Fibroblast of skin of left quadriceps (primary cell): ENCODE results near the gene DNAJC15.
"Not testable (repeated sequence)": the region's sequence is repeated elsewhere in the genome, so short reads cannot be mapped to it uniquely, and the experiment has no call there.

ENCODE experiments used
- DNase-seq, 2 experiments: peaks; one replicate each; pipeline ENCODE4 v3.0.0-alpha.2; 2013; ENCODE audit warnings: low read depth in 2 of 2

Gene DNAJC15

GRCh38 chr13:43023289-43023963, at the start of gene DNAJC15:
Gene DNAJC15, plus strand, starts transcription at chr13:43023586. Its CDS starts 41 bp downstream, at chr13:43023627.
- peak; percentile 64 to 69 for DNase-seq

DNA sequence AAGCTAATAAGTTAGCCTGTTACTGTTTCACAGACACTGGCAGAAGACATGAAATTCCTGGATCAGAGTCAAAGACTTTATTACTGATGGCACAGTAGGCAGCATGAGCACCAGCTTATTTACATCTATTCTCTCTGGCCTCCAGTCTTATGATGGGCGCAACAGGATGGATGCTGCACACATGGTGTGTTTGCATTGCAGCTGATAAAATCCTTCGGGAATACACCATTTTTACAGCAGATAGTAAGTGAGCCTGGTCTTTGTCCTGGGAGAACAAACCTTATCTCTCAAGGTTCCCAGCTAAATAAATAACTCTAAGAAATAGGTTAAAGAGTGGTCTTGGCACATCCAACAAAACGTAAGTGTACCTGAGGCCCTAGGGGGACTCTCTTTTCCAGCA, 47.3 kb upstream of the DNAJC15 start:
- DNase-seq, result no peak

- DNase-seq, result no peak
Observed at GRCh38 chr13:42977219-42977659, 46.1 kb upstream of the DNAJC15 start.

DNA sequence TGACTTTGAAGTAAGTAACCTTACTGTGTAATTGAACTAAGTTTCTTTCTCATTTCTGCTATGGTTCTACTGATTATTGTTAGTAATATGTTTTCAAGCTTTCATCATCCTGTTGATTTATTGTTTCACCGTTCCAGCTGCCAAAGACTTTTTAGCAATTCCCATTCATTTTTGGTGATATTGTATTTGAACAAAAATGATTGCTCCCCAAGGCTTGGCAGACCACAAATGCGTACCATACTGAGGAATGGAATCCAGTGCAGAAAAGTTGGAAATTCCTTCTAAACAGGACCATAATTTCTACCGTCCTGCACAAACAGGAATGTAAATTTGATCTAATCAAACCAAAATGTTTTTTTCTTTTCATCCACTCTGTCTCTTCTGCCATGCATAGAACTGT, 42.1 kb upstream of the DNAJC15 start:
- peak; percentile 94 to 96 for DNase-seq

DNA sequence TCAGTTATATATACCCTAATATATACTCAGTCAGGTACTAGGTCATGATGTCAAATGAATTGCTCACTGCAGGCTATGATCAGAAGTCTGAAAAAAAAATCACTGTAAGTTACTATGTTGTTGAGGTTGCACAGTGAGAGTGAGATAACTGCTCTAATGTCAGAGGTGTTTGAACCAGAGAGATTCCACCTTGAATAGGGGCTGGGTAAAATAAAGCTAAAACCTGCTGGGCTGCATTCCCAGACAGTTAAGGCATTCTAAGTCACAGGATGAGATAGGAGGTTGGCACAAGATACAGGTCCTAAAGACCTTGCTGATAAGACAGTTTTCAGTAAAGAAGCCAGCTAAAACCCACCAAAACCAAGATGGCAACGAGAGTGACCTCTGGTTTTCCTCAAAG, 41.5 kb upstream of the DNAJC15 start:
- no peak for DNase-seq

- DNase-seq, result no peak
Observed at GRCh38 chr13:42984026-42984425, 39.4 kb upstream of the DNAJC15 start.

- no peak for DNase-seq
Observed at GRCh38 chr13:42984691-42985090, 38.7 kb upstream of the DNAJC15 start.

- DNase-seq, result no peak
Observed at GRCh38 chr13:42985312-42986175, 37.8 kb upstream of the DNAJC15 start.

GRCh38 chr13:42986176-42986574, 37.2 kb upstream of the DNAJC15 start:
- DNase-seq, result no peak

DNA sequence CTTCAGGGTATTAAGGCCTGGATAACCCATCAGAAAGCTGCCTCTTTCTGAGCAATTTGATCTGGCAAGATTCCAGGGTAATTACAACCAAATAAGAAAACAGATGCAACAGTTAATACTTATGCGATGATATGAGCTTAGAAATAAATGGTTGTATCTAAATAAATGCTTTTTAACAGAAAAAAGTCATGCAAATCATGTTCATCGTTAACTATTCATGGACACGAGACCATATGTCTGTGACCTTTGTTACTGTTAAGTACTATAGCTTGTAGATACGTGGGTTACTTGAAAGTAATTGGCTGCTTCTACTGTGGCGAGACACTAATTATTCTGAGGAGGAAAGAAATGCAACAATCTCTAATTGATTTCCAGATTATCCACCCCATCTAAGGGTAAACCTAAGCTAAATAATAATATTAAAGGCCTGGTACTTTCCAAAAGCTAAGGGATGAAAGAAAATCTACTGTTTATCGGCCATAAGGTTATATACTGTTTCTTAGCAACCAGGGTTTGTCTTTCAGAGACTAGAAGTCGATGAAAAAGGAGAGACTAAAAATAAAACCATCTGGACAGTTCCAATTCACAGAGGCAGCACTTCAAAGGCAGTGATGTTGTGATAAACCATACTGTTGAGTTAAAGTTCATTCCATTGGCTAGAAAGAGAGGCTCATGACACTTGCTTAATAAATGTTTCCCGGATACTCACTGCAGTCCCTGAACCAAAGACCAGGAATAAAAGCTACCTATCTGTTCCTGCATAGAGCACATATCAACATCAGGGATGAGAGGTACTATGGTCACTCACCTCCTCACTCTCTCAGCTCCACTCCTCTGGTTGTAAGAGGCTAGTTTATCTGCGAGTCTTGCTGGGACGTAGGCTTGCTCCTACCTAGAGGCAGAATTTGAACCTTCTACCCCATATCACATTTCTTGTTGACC, 32.8 kb upstream of the DNAJC15 start:
- no peak for DNase-seq

DNA sequence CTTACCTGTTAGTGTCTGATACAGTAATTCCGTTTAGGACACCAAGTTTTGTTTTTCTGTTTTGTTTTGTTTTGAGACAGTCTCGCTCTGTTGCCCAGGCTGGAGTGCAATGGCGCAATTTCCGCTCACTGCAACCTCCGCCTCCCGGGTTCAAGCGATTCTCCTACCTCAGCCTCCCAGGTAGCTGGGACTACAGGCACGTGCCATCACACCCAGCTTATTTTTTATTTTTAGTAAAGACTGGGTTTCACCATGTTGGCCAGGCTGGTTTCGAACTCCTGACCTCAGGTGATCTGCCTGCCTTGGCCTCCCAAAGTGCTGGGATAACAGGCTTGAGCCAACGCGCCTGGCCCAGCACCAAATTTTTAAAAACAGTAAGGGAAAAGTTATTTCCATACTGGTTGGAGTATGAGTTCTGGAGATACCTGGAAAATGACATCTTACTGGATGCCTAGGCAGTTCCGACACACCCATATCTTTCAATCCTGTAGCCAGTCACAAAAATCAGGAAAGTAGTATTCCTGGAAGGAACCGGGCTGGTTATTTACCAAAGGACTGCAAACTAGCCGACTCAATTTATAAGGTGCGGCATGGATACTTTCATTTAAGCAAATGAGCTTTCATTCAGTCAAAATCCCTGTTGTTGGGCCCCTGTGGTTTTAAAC, 32.0 kb upstream of the DNAJC15 start:
- not testable (repeated sequence) for DNase-seq

DNA sequence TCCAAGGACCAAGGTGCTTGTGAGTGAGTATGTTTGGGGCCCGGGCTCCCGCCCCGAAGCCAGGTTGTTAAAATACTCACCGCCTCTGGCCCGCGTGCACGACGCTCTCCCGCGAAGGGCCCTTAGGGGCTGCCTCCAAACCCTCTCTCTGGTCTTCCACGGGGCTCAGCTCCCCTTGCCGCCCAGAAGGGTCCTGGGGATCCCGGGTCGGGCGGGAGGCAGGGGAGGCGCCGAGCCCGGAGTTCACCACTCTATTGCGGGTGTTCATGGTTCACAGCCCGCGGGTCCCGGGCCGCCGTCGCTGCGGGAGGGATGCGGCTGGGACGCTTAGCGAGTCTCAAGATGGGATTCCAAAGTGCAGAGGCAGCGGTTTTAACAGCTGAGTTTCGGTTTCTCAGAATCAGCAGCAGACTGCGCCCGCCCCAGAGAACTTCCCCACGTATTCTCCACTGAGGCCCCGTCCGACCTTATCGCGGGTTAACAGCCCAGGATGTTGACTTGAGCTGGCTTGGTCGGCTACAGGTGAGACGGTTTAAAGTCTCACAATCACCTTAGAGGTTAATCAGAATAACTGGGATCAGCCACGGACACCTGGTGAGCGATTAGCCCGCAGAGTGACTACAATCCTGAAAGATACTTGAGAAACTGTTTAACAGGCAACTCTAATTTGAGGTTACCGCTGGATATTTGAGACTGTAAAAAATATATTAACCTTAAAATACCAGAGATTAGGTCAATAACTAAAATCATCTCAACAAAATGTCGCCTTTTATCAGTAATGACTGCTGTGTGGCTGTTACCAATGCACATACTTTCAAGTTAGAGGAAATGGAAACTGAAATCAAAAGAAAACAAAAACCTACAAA, 31.3 kb upstream of the DNAJC15 start, which contains the start of gene EPSTI1:
Gene EPSTI1, minus strand, starts transcription at position 344 of the 866 bp plus-strand sequence. Its CDS starts 76 bp downstream, at position 268.
- no peak for DNase-seq

DNA sequence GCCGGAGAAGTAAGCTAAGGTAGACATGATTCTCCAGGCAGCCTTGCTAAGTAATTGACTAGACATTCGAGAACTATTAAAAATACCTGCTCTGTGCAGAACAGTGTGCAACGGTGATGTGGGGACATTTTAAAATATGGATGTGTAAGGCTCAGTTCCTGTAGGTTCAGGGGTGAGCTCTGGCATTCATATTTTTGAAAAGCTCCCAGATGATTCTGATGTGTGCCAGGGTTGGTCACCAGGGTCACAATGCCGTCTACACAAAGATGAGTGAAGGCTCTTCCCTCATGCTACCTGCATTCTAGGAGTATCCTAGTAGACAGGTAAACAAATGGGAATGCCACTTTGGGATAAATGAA, 30.6 kb upstream of the DNAJC15 start:
- DNase-seq, result no peak

DNA sequence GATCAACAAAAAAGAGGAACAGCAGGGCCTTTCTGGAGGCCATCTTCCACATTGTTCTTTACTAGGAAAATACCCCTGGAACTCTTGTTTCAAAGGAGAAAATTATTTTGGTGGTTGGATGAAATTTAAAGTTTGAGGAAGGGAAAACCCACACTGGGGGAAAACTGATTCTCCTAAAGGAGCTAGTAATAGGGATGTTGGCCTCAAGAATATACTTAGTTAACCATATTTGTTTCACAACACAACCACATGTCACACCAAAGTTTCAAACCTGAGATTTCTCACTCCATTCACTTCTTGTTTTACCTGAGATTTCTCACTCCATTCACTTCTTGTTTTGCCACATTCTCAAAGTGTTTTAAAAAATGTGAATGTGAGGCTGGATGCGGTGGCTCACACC, 28.5 kb upstream of the DNAJC15 start:
- DNase-seq, result no peak

DNA sequence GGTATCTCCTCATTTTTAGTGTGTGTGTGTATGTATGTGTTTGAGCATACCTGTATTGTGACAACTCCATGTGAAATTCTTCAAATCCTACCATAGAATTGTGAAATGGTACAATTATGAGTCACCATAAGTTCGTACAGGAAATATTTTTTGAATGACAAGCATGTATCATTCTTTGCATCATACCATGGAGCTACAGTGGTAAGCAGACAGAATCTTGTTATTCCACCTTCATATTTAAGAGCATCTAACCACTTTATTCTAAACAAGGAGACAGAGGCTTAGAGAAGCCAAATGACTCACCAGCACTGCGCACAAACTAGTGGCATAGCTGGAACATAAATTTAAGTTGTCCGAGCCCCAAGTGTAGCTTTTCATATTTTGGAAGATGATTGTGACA, 26.8 kb upstream of the DNAJC15 start:
- DNase-seq, result peak; percentile 91 to 92

GRCh38 chr13:42997381-42997780, 26.0 kb upstream of the DNAJC15 start:
- peak; percentile 75 to 76 for DNase-seq

DNA sequence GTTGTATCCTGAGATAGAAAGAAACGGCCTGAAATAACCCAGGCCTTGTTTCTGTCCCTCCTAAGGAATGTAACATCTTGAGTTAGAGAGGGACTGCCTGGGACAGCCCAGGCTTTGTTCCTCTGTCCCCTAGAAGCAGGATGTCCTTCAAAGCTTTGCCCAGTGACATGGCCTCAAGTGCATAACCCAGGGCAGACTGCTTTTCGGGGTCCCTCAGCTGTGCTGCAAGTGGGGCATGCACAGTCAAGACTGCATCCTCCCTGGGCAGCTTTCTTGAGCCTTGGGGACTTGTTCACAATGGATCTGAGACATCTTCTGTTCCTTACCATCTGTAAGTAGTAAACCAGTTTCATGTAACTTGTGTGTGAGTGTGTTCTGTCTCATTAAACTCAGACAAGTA, 23.9 kb upstream of the DNAJC15 start:
- no peak for DNase-seq

DNA sequence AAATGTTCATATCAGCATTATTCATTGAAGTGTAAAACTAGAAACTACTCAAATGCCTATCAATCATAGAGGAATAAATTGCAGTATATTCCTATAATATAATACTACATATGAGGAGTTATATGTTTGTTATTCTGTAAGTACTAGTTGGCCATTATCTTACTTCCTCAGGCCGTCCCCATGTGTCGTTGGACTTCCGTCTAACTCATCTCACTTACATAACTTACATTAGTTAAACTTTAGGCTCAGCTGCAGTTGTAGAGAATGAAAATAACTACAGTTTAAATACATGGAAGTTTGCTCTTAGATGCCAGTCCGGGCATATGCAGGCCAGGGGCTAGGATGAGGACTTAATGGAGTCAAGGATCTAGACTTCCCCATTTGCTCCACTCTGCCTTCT, 22.7 kb upstream of the DNAJC15 start:
- no peak for DNase-seq

DNA sequence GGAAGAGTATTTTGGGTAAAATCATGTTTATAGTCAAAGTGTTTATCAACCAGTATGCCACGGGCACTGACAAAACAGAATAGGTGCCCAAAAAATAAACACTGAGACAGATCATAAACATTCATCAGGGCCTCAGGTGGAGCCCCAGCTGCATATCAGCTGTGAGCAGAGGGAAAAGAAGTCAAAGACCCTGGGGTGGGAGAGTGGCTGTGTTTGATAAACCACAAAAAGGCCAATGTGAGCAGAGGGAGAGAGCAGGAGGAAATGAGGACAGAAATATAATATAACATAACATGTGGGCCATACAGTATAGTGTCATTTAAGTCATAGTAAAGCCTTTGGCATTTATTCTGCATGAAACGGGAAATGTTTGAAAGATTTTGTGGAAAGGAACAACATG, 21.4 kb upstream of the DNAJC15 start:
- DNase-seq, result no peak

DNA sequence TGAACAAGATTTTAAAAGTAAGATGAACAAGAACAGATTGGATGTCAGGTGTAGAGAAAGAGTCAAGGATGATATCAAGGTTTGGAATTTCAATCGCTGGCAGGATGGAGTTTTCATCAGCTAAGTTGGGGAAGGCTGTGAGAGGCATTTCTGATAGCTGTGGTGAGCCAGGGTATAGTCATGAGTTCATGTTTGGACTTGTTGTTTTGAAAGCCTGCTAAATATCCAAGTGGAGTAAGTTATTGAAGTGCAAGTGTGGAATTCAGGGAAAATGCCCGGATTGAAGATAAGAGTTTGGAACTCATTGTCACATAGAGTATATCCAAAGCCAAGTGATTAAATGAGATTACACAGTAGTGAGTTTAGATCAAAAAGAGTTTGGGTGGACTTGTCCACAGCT, 20.4 kb upstream of the DNAJC15 start:
- no peak for DNase-seq
